Melanocyte of skin (primary cell): ENCODE results near the gene CLSTN1. TPM values are rescaled to one million over a fixed set of nuclear protein-coding genes. Genes with fewer than 3 reads are reported as not detected.

Source experiments
- total RNA-seq, 2 donors: library from RNA; depleted of rRNA; stranded (reverse); fragments of >200 nt; gene quantifications; 2 replicates each; pipeline ENCODE4 v1.2.3, GENCODE V29; 2012

CLSTN1 gene
- 10 to 100 TPM; 85.6 to 89.1 TPM for total RNA-seq

DNA sequence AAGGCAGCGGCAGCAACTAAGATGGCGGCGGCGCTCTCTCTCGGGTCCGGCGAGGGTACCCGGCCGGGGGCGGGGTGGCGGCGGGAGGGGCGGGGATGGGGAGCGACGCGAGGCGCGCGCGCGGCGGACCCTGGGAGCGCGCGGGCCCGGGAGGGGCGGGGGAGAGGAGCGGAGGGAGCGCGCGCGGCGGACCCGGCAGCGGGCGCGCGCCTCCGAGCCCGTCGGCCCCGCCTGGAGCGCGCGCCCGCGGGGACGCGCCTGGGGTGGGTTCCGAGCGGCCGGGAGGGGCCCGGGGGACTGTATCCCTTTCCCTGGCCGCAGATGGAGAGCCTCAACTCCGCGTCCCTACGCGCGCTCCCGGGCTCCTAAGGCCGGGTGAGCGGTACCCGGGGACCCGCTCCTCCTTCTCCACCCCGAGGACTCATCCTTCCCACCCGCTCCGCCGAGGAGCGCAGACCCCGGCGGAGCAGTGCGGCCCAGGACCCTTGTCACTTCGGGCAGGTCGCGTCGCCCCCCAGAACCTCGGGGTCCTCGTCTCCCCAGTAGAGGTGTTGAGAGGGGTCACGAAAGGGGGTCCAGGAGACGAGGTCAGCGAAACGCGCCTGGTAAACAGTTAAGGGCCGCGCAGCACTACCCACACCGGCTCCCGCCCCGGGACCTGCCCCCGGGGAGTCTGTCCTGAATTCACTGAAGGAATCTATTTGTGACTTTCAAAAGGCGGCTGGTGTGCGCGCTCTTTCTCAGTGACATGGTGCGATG is at the start of gene CLSTN1:
CLSTN1 (minus strand) TSS at position 23 of the 759 bp plus-strand sequence. CDS start 232 bp downstream, outside the sequence.

Other genes starting within 250 kb of the CLSTN1 start
- gene TMEM201, start 235.1 kb downstream of the CLSTN1 start, total RNA-seq, result 10 to 100 TPM; 23.1 to 40.0 TPM
- 10 to 100 TPM; 60.9 to 83.6 TPM for gene PIK3CD, start 172.2 kb downstream of the CLSTN1 start, total RNA-seq
- gene CTNNBIP1, start 86.3 kb upstream of the CLSTN1 start, total RNA-seq, result 10 to 100 TPM; 11.7 to 18.3 TPM
- 10 to 100 TPM; 19.3 to 21.0 TPM for gene LZIC, start 119.4 kb upstream of the CLSTN1 start, total RNA-seq
- 1 to 10 TPM; 5.7 to 6.2 TPM for gene NMNAT1, start 119.5 kb upstream of the CLSTN1 start, total RNA-seq
- under 1 TPM in 1 of 2 donors, not detected in 1; 0.33 TPM for gene RBP7, start 173.3 kb upstream of the CLSTN1 start, total RNA-seq
- 10 to 100 TPM; 23.7 to 27.0 TPM for gene UBE4B, start 209.0 kb upstream of the CLSTN1 start, total RNA-seq